GM18868 (cell line): ENCODE results near the gene TMEM163.

Experiments used
- ATAC-seq: cut with Tn5 transposase; IDR thresholded peaks from one replicate; pipeline ENCODE4 v1.9.1; 2021; ENCODE audit warnings: mild to moderate bottlenecking, moderate library complexity; ENCODE audit not compliant: unreplicated experiment

Gene TMEM163

GRCh38 chr2:134446383-134447017 is 272.3 kb downstream of the TMEM163 start:
- ATAC-seq = no peak

DNA sequence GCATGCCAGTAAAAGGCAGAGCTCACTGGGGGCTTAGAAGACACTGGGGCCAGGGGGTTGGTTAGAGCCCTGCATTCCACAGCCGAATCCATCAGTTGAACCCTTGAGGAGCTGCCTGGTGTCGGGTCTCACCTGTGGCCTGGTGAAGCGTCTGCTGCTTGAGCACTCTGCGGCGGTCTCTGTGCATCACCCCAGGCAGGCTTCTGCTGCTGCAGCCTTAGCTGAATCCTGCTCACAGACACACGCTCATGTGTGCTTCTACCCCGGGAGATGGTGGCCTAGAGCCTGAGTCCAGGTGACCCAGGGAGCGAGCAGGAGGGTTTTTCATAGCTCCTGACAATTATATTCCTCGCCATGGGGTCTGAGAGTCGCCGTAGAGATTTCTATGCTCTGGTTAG is 272.8 kb downstream of the TMEM163 start:
- ATAC-seq = no peak

- ATAC-seq = no peak
Observed at GRCh38 chr2:134445116-134445515, 273.7 kb downstream of the TMEM163 start.

- ATAC-seq = no peak
Observed at GRCh38 chr2:134443814-134444480, 274.9 kb downstream of the TMEM163 start.

DNA sequence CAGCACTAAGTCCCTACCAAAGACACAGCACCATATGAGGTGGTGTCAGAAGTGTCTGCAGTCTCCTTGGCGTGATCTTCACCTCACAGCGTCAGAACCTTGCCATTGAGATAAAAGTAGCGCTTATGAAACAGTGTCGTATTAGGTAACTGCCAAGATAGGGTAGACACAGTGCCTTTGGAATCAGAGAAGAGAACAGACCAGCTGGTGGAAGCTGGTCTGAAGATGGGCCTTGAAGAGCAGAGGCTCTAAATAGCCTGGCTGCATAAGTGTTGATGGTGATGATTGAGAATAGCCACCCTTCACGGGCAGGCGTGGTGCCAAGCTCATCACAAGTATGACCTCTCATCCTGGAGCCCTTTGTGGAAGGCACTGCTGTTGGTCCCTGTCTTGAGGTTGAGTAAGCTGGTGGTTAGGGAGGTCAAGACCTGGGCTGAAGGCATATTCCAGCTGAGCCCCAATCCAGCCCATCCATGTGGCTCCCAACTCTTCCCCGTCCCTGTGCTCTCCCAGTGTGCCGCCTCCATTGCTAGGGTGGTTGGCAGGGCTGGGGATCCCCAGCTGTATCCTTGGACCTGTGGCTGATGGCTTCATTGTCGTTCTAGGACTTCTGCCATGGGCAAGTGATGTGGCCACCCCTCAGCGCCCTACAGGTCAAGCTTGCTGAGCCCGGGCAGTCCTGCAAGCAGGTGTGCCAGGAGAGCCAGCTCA is 277.5 kb downstream of the TMEM163 start:
- no peak for ATAC-seq

DNA sequence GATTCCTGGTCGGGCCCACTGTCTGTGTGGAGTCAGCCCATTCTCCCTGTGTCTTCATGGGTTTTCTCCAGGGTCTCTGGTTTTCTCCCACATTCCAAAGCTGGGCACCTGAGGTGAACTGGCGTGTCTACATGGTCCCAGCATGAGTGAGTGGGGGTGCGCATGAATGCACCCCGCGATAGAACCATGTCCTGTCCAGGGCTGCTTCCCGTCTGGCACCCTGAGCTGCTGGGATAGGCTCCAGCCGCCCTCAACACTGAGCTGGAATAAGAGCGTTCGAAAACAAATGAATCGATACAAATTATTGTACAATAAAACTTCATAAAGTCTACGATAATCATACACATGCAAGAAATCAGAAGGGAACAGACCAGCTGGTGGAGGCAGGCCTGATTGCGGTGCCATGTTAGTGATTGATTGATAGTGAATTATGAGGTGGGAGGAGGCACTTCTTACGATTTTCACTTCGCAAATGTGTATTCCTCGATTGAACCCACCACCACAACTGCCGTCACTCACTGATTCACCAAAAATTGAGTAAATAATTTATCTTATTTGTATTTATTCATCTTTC is 278.4 kb downstream of the TMEM163 start:
- no peak for ATAC-seq

- no peak for ATAC-seq
Observed at GRCh38 chr2:134438371-134438770, 280.4 kb downstream of the TMEM163 start.

DNA sequence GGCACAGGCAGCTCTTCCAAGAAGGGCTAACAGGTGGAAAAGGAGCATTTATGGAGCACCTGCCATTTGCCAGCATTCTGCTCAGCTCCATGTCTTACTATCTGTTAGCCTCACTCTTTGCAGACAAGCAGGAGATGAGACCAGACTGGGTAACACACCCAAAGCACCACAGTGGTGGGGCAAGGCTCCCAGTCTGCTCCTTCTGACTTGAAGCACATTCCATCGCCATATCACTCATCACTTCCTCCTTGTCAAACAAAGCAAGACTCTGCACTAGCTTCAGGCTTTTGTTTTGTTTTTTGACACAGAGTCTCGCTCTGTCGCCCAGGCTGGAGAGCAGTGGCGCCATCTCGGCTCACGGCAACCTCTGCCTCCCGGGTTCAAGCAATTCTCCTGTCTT is 282.1 kb downstream of the TMEM163 start:
- ATAC-seq = no peak

DNA sequence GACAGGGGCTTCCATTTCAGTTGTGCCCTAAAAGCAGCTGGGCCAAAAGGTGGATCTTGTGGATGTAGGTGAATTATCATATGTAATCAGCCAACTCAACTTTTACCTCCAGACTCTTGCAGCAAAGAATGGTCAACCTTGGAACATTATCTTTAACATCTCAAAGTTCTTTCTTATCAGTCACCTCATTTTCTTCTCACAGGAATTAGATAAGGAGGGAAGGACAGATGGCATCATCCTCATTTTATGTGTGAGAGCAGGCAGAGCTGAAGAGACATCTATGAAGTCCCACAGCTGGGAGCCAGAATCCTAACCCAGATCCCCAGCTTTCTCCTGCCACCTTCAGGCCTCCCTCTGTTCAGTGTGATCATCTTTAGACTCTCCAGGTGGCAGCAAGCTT is 282.9 kb downstream of the TMEM163 start:
- ATAC-seq = no peak

DNA sequence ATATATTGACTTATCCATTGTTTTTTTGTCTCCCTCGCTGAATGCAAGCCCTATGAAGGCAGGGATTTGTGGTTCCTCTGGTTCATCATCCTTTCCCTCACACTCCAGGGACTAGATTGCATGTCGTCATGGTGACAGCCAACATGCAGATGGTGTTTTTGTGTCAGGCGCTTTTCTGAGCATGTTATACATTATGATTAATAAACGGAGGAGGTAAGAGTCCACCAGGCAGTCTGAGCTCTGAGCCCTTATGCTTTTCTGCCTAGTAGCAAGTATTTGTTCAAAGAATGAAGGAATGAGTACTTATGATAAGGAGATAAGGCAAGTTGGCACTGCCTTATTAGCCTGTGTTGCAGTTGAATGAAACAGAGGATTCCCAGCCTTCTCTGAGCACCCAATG is 283.3 kb downstream of the TMEM163 start:
- ATAC-seq = no peak

DNA sequence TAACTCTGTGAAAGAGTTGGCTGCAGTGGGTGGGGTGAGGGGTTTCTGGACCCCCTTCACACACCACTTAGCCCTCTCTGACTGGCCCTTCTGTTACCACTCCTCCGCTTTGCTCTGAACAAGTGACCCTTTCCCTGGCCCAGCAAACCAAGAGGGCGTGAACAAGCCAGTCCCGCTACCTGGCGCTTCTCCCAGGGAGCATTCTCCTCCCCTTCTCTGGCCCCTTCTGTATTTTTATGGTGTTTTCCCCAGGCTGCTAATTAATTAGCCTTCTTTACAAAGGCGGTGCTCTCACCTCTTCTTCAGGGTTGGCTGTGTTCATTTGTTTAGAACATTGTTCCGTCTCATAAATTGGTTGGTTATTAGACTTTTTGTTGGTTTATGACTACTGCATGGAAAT is 284.8 kb downstream of the TMEM163 start:
- no peak for ATAC-seq

DNA sequence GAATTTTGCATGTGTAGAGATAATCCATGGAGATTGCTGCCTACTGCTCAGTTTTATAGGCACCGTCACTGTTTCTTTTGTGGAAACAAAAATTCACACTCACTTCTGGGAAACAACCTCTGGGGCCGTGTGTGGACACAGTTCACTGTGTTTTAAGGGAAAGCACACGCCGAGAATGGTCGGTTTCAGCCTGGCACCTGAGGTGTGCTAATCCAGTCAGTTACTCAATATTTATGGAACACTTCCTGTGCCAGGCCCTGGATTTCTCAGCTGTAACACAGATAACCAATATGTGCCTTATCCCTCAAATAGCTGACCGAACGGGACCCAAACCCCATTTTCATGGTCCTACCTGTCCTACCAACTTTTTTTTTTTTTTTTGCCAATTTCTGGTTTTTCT is 285.3 kb downstream of the TMEM163 start:
- ATAC-seq = no peak

DNA sequence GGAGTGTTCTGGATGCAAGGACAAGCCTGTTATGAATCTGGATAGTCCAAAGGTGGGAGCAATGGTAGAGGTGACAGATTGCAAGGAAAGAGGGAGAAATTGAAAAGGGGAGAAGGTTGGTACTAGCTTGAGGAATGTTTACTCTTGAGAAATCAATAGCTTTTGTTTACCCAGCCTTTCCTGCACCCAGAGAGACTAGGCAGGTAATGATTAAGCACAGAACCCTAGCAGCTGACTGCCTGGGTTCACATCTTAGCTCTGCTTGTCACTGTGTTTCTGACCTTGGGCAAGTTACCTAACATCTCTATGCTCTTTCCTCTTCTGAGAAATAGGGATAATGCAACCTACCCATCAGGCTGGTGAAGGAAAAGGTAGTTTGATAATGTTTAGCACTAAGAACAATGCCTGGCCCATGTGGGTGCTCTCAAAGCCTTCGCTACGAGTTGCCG is 286.3 kb downstream of the TMEM163 start:
- no peak for ATAC-seq

- ATAC-seq = no peak
Observed at GRCh38 chr2:134431838-134432434, 286.9 kb downstream of the TMEM163 start.

DNA sequence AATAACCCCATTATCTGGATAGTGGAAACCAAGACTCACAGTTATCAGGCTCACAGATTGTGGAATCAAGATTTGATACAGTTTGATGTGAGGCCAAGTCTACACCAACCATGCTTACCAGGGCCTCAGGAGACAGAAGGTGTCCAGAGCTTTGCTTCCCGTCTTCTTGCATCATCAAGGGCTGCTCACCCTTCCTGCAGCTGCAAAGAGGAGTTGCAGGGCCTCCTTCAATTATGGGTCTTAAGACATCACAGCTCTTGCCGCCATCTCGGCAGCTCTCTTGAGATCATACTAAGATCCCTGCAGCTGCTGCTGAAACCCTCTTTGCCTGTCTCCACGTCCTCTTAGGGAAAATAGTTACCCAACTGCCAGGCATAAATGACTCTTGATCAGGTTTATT is 288.9 kb downstream of the TMEM163 start:
- no peak for ATAC-seq

DNA sequence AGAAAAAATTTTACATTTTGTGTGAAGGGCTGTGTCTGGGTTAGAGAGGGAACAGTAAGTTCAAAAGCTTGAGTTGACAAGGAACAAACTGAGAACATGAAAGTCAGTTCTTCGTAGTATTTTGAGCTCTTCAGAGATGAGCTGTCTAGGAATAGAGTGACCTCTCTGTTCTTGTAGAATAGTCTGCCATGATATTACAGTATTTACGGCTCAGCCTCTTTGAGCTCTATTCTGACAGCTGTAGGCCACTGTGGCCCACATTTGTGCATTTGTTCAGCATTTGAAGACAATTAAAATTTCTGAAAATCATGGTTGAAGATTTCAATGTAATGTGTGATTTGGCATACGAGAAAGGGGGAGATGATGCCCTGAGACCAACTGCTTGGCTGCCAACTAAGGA is 292.1 kb downstream of the TMEM163 start:
- no peak for ATAC-seq

- no peak for ATAC-seq
Observed at GRCh38 chr2:134425724-134426496, 292.9 kb downstream of the TMEM163 start.

- ATAC-seq = no peak
Observed at GRCh38 chr2:134421556-134422328, 297.1 kb downstream of the TMEM163 start.

- no peak for ATAC-seq
Observed at GRCh38 chr2:134420920-134421319, 297.9 kb downstream of the TMEM163 start.

DNA sequence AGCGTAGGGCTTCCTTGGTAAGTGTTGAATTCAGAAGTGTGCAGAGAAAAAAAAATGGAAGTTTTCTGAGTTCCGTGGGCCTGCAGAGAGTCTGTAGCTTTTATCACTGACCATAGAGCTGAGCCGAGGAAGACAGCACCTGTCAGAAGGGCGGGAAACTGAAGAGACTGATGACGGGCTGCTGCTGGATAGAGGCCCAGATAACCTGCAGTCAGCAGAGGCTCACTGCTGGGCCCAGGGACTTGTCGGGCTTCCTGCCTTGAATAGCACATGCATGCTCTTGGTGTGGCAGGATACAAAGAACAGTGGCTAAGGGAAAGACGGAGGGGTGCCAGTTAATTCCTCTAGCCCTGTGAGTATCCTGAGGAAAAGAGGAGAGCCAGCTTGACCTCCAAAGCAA is 298.5 kb downstream of the TMEM163 start:
- ATAC-seq = no peak
